HG02852 (cell line): Measurements from ENCODE around the gene NEDD1.
A peak's percentile ranks its signal among the peaks of the same experiment; 100 is the strongest.

Source experiments
- ATAC-seq: cut with Tn5 transposase; IDR thresholded peaks from one replicate; pipeline ENCODE4 v1.9.1; 2021; ENCODE audit warnings: mild to moderate bottlenecking, moderate library complexity; ENCODE audit not compliant: unreplicated experiment

NEDD1 gene

DNA sequence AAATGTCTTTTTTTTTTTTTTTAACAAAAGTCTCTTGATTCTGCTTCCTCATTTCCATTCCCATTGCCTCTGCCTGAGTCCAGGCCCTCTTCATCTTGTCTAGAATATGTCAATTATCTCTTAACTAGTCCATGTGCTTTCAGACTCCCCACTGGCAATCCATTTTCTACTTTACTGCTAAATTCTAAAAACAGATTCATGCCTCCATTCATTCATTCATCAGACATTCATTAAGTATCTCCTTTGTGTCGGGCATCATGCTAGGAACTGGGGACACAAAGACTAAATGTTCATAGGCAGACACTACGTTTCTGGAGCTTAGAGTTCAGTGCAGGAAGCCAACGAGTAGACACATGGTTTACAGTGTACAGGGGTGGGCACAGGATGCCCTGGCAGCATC, 9.6 kb upstream of the NEDD1 start:
- no peak for ATAC-seq

DNA sequence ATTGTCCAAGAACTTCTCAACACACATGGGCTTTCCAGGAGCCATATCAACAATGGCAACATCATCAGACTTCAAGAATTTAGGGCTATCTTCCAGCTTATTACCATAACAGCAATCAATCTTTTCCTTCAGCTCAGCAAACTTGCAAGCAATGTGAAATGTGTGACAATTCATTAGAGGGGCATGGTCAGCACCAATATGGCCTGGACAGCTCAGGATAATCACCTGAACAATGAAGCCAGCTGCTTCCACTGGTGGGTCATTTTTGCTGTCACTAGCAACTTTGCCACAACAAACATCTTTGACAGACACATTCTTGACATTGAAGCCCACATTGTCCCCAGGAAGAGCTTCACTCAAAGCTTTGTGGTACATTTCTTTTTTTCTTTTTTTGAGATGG, 5.9 kb upstream of the NEDD1 start:
- no peak for ATAC-seq

DNA sequence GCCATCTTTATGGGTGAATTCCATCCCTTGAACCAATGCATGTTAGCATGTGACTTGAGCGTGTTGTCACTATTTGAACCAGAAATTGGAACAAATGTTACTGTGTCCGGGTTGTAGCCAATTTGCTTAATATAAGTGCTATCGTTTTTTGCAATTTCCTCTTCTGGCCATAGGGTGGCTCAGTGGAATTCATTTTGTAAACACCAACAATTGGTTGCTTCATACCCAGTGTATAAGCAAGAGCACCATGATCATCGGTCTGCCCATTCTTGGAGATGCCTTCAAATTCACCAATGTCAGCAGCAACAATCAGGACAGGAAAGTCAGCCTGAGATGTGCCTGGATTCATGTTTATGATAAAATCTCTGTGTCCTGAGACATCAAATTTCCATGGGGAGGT, 5.0 kb upstream of the NEDD1 start:
- no peak for ATAC-seq

DNA sequence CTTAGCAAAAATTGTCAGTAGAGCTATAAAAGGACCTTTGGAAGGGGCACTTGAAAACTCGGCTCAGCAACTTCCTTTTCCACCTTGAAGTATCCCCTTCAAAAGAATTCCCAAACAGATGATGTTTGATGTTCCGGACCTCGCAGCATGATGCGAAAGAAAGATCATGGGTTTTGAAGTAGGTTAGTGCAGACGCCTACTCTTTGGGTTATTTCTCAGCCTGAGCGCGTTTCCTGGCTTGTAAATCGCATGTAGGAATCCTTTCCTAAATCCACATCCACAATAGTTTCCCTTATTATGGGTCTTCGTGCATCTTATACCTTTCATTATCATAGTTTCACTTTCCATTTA, 584 bp upstream of the NEDD1 start:
- no peak for ATAC-seq

DNA sequence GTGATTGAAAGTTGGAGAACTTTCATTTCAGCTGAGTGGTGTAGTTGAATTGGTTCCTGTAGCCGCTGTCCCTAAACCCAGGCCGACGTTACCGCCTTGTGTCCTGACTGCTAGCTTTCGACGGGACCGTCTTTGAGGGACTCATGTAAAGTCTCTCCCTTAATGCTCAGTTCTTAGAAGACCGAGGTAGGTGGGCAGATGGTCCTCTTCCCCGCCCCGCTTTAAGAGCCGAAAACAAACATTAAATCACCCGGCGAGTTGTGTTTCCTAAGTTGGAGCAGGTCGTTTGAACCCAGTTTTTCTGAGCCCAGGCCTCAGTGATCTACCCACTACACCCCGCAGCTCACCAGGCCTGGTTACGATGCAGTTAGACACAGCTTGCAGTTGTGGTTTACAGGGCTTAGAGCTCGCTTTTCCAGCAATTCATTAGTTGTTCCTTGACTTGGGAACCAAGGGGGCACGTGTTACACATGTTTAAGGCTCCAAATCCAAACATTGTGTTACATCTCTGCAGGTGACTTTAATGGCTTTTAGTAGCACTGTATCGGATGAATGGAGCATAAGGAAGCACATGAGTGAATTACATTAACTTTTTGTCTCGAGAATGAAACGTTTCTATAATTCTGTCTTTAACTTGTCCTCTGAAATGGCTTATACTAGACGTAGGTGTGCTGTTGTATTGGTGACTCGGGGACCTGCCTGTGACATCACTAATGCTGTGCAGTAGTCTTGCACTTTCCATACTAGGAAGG, 790 bp downstream of the NEDD1 start:
- ATAC-seq = peak; percentile 23

DNA sequence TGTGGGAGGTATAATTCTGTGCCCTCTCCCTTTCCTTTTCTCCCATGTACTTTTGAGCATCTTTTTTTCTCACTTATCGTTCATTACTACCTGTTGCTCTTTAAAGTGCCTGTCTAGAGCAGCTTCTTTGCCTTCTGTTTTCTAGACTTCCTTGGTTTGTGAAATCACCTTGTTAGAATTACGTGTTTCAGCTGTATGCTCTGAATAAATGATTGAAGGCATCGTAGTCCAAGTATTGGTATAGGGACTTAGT, 1.3 kb downstream of the NEDD1 start:
- no peak for ATAC-seq

DNA sequence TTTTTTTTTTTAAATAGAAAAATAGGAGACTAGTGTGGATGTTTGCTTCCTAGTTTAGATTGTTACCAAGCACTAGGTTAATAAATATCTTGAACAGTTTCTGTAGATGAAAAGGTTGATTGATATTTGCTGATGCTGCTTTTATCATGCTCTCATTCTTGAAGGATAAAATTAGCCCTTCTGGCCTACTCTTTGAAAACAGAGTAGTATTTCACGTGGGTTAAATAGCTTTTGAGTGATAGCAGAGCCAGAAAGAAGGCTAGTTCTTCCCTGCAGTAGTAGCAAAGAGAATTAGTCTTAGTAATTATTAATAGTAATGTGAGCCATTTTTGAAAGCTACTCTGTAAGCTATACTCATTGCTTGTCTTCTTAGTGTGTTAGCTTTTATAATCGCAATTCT, 5.2 kb downstream of the NEDD1 start:
- ATAC-seq = no peak

DNA sequence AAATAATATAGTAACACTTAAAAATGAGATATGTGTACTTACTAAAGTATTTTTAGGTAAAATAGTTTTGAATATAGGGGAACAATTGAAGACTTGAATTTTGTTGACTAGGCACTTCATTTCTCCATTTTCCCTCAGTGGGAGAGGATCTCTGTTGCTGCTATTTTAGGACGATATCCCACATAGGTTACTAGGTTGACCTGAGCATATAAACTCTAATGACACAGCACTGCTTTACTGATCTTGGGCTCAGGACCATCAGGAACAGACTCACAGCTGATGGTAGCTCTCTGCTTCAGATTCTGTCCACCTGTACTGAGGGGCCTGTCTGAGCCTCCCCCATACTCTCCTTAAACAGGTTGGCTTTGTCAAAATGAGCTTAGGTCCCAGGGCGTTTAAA, 5.9 kb downstream of the NEDD1 start:
- no peak for ATAC-seq

DNA sequence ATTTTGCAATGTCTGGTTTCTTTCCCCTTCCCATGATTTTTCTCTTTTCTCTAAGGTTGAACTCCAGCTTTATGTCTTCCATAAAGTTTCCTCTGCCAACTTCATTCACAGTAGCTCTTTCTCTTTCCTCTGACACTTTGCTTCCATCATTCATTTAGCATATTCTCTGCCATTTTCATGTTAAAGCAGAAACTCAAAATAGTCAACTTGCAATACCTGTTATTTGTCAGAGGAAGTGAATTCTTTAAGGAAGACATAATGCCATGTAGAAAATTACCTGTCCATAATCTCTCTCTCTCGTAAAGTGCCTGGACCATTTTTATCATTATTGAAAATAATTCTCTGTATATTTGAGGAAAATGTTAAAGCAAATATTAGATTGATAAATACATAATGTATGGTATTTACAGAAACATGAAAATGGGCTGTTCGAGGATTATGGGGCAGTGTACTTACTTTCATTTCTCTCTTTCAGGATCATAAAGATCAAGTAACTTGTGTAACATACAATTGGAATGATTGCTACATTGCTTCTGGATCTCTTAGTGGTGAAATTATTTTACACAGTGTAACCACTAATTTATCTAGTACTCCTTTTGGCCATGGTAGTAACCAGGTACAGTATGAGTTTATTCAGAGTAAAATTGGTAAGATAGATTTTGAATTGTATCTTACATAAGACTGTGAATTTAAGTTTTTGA, 12.6 kb downstream of the NEDD1 start:
- ATAC-seq = peak; percentile 52

DNA sequence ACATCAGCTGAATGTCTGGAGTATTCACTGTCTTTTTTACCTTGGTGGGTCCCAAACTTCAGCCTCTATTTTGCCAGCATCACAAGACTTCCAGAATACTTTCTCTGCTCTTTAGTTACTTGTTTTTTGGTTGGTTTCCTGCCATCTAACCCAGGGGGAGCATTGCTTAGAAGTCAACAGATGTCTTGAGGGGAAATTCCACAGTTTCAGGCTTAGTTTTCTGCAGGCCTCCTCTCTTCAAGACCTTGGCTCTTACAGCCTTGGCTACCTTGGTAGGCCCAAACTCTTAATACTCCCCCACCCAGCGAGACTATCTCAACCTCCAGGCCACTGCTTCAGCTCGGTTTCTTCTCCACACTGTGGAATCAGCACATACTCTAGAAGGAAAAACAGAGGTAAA, 41.7 kb downstream of the NEDD1 start:
- peak; percentile 89 for ATAC-seq

DNA sequence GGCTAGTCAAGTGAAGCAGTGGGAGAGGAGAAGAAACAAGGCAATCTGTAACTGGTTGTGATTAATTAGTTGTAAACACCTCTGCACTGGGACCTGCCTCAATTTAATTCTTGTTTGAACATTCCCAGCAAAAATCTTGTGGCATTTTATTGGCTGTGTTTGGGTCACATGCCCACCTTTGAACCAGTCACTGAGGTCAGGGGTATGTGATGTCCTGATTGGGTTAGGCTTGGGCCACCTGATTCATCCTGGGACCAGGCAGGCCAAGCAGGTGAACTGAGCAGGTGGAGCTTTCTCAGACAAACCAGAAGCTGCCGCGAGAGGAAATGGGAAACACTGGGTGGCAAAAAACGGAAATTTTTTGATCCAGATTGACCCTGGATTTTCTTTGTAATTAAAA, 72.5 kb downstream of the NEDD1 start:
- no peak for ATAC-seq

DNA sequence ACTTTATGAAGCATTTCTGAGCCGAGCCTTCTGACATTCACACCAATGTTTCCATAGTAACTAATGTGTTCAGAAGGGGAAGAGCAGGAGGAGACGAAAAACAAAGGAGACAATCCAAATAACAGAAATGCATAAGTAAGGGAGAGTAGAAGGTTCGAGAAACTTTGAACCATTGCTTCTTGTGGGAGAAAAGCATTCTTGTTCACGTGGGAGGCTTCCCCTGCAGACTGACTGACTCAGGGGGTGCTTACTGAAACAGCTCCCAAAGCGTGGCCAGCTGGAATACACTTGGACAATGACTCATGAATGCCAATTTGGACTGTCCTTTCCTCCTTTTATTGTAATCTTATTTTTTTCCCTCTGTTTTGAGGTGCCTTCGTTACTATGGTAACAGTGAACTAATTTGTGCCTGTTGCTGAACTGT, 73.9 kb downstream of the NEDD1 start:
- no peak for ATAC-seq

DNA sequence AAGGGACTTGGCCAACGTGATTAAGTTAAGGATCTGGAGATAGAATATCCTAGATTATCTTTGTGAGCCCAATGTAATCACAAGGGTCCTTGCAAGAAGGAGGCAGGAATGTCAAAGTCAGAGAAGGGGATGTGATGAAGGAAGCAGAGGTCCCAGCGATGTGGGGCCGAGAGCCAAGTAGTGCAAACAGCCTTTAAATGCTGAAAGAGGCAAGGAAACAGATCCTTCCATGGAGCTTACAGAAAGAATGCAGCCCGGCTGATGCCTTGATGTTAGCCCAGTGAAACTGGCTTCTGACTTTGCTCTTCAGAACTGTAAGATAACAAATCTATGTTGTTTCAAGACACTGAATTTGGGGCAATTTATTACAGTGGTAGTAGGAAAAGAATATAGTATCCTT, 74.9 kb downstream of the NEDD1 start:
- ATAC-seq = no peak

DNA sequence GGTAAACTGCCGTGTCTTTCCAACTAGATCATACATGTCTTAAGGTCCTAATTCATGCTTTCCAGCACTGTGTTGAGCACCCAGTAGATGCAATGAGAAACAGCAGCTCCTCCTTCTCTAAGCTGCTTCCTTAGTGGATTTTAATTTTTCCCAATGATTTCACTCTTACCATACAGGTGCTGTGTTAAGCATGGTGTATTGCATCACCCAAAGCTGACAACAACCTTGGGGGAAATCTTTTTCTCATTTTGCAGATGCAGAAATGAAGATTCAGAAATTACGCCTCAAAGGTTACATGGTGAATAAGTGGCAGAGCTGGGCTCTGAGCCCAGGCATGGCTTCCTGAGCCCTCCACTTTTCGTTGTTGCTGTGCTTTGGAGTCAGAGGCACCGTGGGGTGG, 75.6 kb downstream of the NEDD1 start:
- no peak for ATAC-seq

DNA sequence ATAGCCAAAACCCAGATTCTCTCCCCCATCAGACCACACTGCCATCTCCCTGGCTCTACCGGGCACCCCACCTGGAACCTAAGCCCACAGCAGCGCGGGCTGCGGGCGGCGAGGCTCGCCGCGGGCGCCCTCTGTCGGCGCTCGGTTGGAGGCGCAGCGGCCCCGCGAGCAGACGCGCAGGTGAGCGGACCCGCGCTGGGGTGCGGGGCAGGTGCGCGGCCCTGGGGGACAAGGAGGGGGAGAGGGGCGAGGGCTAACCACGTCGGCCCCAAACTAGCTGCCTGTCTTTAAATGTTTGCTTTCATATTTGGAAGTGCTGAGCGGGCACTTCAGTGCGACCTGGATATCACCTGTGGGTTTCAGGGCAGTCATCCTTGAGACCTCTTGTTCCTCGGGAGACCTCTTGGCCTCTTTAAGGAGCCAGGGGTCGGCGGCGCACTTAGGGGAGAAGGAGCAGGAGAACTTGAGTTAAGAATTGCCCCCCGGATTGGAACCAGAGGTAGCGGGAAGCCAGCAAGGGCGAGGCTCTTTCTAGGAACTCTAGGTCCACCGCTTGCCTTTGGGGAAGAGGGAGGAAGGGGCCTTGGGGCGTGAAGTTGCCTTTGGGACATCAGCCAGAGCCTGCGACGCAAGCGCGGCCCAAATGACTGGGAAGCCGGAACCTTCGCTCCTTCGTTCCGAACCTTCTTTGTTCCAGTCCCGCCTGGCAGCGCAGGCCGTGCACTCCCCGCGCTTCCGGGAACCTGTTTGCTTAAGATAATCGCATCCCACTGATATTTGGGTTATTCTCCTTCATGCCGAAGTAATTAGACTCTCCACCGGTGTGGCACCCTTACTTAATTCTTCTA, 78.7 kb downstream of the NEDD1 start:
- peak; percentile 87 for ATAC-seq

DNA sequence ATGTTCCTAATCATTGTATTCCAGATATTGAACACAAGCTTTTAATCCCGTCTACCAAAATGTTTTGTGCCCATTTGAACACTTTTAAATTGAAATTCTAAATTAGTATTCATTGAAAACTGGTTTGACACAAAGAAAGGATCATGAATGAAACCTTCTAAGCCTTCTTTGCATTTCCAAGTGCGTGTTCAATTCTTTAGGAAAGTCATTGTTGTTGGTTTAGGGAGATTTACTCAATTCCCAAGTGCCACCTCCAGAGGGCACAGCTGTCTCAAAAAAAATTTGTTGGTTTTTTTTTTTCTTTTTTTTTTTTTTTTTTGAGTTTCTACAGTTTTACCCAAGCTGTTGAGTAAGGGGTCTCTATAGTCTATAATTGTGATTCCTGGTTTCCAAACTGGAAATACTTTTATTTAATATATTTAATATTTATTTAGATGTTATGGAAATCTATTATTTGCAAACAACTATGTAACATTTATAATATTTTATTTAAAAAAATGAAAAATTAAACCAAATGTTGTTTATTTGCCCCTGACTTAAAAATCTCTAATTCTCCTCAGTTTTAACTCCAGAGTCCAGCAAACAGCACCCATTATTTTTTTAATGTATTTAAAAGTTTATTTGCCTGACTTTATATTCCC, 79.9 kb downstream of the NEDD1 start:
- ATAC-seq = no peak

DNA sequence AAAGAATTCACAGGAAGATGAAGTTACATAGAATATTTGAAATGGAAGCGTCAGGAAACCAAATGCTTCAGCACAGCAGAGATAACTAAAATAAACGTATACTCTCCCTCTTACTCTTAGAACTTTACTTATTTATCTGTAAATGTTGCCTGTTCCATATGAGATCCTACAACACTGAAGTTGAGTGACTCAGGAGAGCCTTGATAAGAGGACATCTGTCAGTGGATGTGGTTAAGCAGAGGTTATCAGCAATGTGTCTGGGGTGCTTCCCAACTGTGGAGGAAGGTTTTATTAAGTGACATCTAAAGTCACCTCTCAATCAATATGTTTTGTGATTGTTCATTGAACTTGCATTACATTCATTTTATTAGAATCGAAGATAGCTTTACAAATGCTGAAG, 81.9 kb downstream of the NEDD1 start:
- no peak for ATAC-seq

DNA sequence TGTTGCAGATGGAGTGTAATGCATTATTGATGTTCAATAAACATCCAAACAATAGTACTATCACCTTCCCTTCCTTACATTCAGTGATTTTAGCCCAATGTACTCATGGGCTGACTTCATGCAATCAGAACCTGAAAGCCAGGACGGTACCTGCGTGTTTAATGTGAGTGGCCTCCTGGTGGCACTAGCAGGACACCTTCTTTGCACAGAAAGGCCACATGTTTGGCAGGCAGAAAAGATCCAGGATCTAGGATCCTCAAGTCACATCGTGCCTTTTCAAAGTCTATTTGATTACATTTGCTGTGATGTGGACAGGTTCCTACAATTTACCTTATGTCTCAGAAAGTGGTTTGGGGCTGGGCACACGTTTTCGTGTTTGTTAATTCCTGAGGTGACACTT, 82.9 kb downstream of the NEDD1 start:
- no peak for ATAC-seq

DNA sequence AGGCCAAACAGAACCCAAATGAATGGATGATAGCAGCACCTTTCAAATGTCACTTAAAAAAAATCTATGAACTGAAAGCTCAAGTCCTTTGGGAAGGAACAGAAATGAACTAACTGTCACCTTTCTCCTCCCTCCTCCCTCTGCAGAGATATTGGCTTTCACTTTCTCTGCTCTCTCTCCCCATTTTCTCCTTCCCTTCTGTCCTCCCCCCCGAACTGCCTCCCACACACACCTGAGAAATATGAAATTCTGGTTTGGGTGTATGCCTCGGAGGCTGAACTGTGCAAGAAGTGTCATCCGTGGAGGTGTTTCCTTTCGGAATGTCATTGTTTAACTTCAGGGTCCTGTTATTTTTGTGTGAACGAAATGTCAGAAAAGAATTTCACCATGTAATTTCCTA, 87.8 kb downstream of the NEDD1 start:
- ATAC-seq = peak; percentile 56

DNA sequence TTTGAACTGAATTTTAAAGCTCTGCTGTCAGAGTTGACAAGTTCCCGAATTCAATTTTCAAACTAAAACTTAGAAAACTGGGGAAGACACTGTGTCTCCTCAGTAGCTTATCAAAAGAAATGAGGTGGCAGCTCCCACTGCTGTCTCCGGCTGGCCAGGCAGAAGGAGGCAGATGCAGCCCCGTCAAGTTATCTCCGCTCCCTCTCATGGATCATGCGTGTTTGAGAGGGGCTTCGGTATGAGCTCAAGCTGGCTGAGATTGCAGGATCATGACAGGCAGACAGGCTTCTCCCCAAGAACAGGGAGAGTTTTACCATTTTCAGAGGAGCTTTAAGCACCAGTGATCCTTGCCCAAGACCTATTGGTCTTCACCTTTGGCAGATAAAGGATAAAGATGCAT, 88.8 kb downstream of the NEDD1 start:
- ATAC-seq = no peak

DNA sequence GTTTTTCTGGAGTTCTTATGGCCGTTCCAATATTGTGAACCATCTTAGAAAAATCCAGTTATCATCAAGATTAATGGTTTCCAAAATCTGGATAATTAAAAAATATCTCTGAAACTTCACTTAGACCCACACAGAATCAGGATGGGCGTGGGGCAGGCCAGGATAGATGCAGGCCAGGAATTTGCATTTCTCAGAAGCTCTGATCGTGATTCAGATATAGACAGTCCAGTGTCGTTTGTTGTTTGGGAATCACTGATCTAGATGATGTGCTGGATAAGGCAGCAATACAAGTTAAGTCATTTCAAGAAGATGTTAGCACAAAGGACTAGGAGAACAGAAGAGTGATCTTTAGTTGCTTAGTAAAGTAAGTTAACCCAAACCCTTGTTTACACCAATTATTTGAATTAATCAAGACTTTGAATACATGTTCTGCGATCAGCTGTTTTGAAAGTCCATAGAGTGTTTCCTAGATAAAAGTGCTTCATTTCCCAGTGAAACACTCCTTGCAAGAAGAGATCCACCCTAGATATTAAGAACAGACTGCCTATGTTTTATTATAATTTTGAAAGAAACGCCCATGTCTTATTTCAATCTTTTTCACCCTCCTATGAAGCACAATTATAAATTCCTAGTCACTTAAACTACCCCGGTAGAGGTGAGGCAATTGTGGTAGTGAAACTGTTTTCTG, 90.9 kb downstream of the NEDD1 start:
- no peak for ATAC-seq
